HEK293 (cell line): ENCODE results near the gene ZNF619.

Experiments used
- CTCF ChIA-PET: fragments of 350-600 bp; formaldehyde crosslinking; extraction: SDS; loops from one replicate; lab custom pipeline; 2021; ENCODE audit warnings: antibody characterized with exemption; lab: Yijun Ruan, JAX
- POLR2A ChIA-PET: fragments of 300-600 bp; formaldehyde crosslinking; extraction: SDS; loops from one replicate; lab custom pipeline; 2020; ENCODE audit warnings: antibody characterized with exemption, inconsistent platforms; lab: Yijun Ruan, JAX
- H3K27ac ChIP-seq: fragments of 200-500 bp; sonication (Bioruptor generic); 2 replicates; pipeline ENCODE4 v1.5.1; 2014; ENCODE audit warnings: low read depth, low read length, control low read depth, inconsistent platforms; ENCODE audit errors: extremely low read depth
- H3K36me3 ChIP-seq, 2 experiments: fragments of 200-500 bp in 1 of 2; sonication (Bioruptor generic) in 1 of 2; 1 replicate in 1 of 2; 2 replicates in 1 of 2; pipeline ENCODE4 v1.5.1; 2014 to 2017; ENCODE audit warnings: inconsistent platforms in 2 of 2, low read length in 2 of 2; ENCODE audit not compliant: control insufficient read depth in 2 of 2, insufficient read depth in 1 of 2
- H3K4me1 ChIP-seq: fragments of 200-500 bp; sonication (Bioruptor generic); 2 replicates; pipeline ENCODE4 v1.5.1; 2014; ENCODE audit warnings: mild to moderate bottlenecking, low read length, inconsistent platforms; ENCODE audit not compliant: control insufficient read depth, insufficient read depth
- H3K4me3 ChIP-seq: 2 replicates; pipeline ENCODE4 v1.5.1; 2011; ENCODE audit warnings: low read depth, mild to moderate bottlenecking, control low read depth, low read length, moderate library complexity
- H3K9me3 ChIP-seq: fragments of 200-500 bp; sonication (Bioruptor generic); 2 replicates; pipeline ENCODE4 v1.5.1; 2014; ENCODE audit warnings: low read depth, low read length, inconsistent platforms; ENCODE audit not compliant: control insufficient read depth, insufficient read depth
- EGR2 ChIP-seq: fragments of 450-650 bp; formaldehyde crosslinking; IDR thresholded peaks from 2 replicates; pipeline ENCODE4 v1.5.1; 2016; ENCODE audit warnings: low read depth, missing biosample characterization, missing genetic modification characterization
- HOXC10 ChIP-seq: sonication (generic); formaldehyde crosslinking; IDR thresholded peaks from 2 replicates; pipeline ENCODE4 v1.8.1; 2023; ENCODE audit warnings: mild to moderate bottlenecking, missing genetic modification reagents
- KLF10 ChIP-seq: fragments of 450-650 bp; IDR thresholded peaks from 2 replicates; pipeline ENCODE4 v1.5.1; 2018; ENCODE audit warnings: missing biosample characterization, mild to moderate bottlenecking, missing genetic modification characterization
- PRDM1 ChIP-seq: fragments of 450-650 bp; formaldehyde crosslinking; IDR thresholded peaks from 2 replicates; pipeline ENCODE4; 2016; ENCODE audit warnings: missing biosample characterization, missing genetic modification characterization
- PRDM2 ChIP-seq: fragments of 450-650 bp; formaldehyde crosslinking; IDR thresholded peaks from 2 replicates; pipeline ENCODE4 v1.5.1; 2016; ENCODE audit warnings: missing biosample characterization, missing genetic modification characterization, borderline replicate concordance
- WT1 ChIP-seq: fragments of 450-650 bp; formaldehyde crosslinking; IDR thresholded peaks from 2 replicates; pipeline ENCODE4 v1.5.1; 2016; ENCODE audit warnings: missing biosample characterization, missing genetic modification characterization
- ZBTB1 ChIP-seq: fragments of 450-650 bp; formaldehyde crosslinking; IDR thresholded peaks from 2 replicates; pipeline ENCODE4 v1.5.1; 2016; ENCODE audit warnings: missing biosample characterization, missing genetic modification characterization
- ZBTB20 ChIP-seq: fragments of 450-650 bp; formaldehyde crosslinking; IDR thresholded peaks from 2 replicates; pipeline ENCODE4 v1.5.1; 2016; ENCODE audit warnings: missing biosample characterization, missing genetic modification characterization
- ZBTB21 ChIP-seq: fragments of 450-650 bp; formaldehyde crosslinking; IDR thresholded peaks from 2 replicates; pipeline ENCODE4 v1.5.1; 2017; ENCODE audit warnings: missing biosample characterization, missing genetic modification characterization
- ZNF114 ChIP-seq: fragments of 450-650 bp; formaldehyde crosslinking; IDR thresholded peaks from 2 replicates; pipeline ENCODE4 v1.5.0; 2017; ENCODE audit warnings: missing biosample characterization, missing genetic modification characterization
- ZNF121 ChIP-seq: fragments of 450-650 bp; formaldehyde crosslinking; IDR thresholded peaks from 2 replicates; pipeline ENCODE4 v1.5.1; 2016; ENCODE audit warnings: missing biosample characterization, missing genetic modification characterization
- ZNF138 ChIP-seq: fragments of 450-650 bp; formaldehyde crosslinking; IDR thresholded peaks from 2 replicates; pipeline ENCODE4 v1.5.1; 2016; ENCODE audit warnings: missing biosample characterization, missing genetic modification characterization, borderline replicate concordance
- ZNF266 ChIP-seq: fragments of 450-650 bp; formaldehyde crosslinking; IDR thresholded peaks from 2 replicates; pipeline ENCODE4 v1.5.1; 2016; ENCODE audit warnings: missing biosample characterization, missing genetic modification characterization, low read depth
- ZNF280D ChIP-seq: fragments of 450-650 bp; formaldehyde crosslinking; IDR thresholded peaks from 2 replicates; pipeline ENCODE4 v1.5.1; 2016; ENCODE audit warnings: missing biosample characterization, missing genetic modification characterization
- ZNF302 ChIP-seq: fragments of 450-650 bp; formaldehyde crosslinking; IDR thresholded peaks from 2 replicates; pipeline ENCODE4 v1.5.1; 2016; ENCODE audit warnings: missing biosample characterization, missing genetic modification characterization, low read depth
- ZNF394 ChIP-seq: fragments of 450-650 bp; formaldehyde crosslinking; IDR thresholded peaks from 2 replicates; pipeline ENCODE4 v1.5.1; 2016; ENCODE audit warnings: missing biosample characterization, missing genetic modification characterization, mild to moderate bottlenecking, moderate library complexity, borderline replicate concordance
- ZNF398 ChIP-seq: fragments of 450-650 bp; formaldehyde crosslinking; IDR thresholded peaks from 2 replicates; pipeline ENCODE4 v1.5.1; 2017; ENCODE audit warnings: missing biosample characterization, missing genetic modification characterization
- ZNF560 ChIP-seq: fragments of 450-650 bp; formaldehyde crosslinking; IDR thresholded peaks from 2 replicates; pipeline ENCODE4 v1.5.1; 2017; ENCODE audit warnings: missing biosample characterization, missing genetic modification characterization, borderline replicate concordance
- ZNF626 ChIP-seq: fragments of 450-650 bp; sonication (Bioruptor Pico); formaldehyde crosslinking; IDR thresholded peaks from 2 replicates; pipeline ENCODE4 v1.5.1; 2018; ENCODE audit warnings: missing biosample characterization, missing genetic modification characterization, inconsistent platforms
- ZNF701 ChIP-seq: fragments of 450-650 bp; formaldehyde crosslinking; IDR thresholded peaks from 2 replicates; pipeline ENCODE4 v1.5.1; 2016; ENCODE audit warnings: missing biosample characterization, missing genetic modification characterization
- ZNF777 ChIP-seq: fragments of 450-650 bp; formaldehyde crosslinking; IDR thresholded peaks from 2 replicates; pipeline ENCODE4 v1.5.1; 2017; ENCODE audit warnings: missing biosample characterization, missing genetic modification characterization, borderline replicate concordance

The ZNF619 gene

GRCh38 chr3:40463579-40463978 is 13.3 kb upstream of the ZNF619 start:
- Histone ChIP-seq H3K36me3 (peaks cover 33 to 80% of the 10 kb centered on the region in 2 experiments; a peak in 2 of 3 replicates), H3K4me1 (no peaks in the 10 kb centered on the region), H3K27ac (no peak overlapping the region), H3K9me3 (no peaks in the 10 kb centered on the region), H3K4me3 (no peak overlapping the region)
- no peak for TF ChIP-seq ZNF121 (tag by site-specific recombination)
- TF ChIP-seq ZNF560 (tag by site-specific recombination), result no peak
- no peak for TF ChIP-seq ZBTB20 (tag by site-specific recombination)
- no peak for TF ChIP-seq ZNF138 (tag by site-specific recombination)
- TF ChIP-seq PRDM1 (tag by site-specific recombination), result no peak
- no peak for TF ChIP-seq ZNF114
- no peak for TF ChIP-seq PRDM2 (tag by site-specific recombination)
- no peak for TF ChIP-seq ZBTB21
- TF ChIP-seq ZNF266 (tag by site-specific recombination), result no peak
- TF ChIP-seq ZNF626 (tag by site-specific recombination), result no peak
- TF ChIP-seq EGR2 (tag by site-specific recombination), result no peak
- no peak for TF ChIP-seq WT1 (tag by site-specific recombination)
- TF ChIP-seq ZNF701 (tag by site-specific recombination), result no peak
- TF ChIP-seq ZBTB1 (tag by site-specific recombination), result no peak
- ChIA-PET CTCF (no interaction called here), POLR2A (interaction anchor here (0.9 kb wide), 1 partner anchor 13 kb away, joined by 4 read pairs; the partner anchor contains the start of gene ZNF619)

- Histone ChIP-seq H3K9me3 (no peaks in the 10 kb centered on the region), H3K4me1 (no peaks in the 10 kb centered on the region), H3K4me3 (no peak overlapping the region), H3K27ac (no peak overlapping the region), H3K36me3 (peaks cover 26 to 71% of the 10 kb centered on the region in 2 experiments; a peak in 2 of 3 replicates)
- CTCF ChIA-PET, result no interaction called here
- POLR2A ChIA-PET, result interaction anchor here (0.8 to 0.9 kb wide), 2 partner anchors 12 kb away, joined by 3 to 4 read pairs; partner anchors contain the start of gene ZNF619
- TF ChIP-seq ZNF777 (no peak), ZNF302 (tag by site-specific recombination) (no peak), ZNF398 (tag by site-specific recombination) (no peak), HOXC10 (no peak), KLF10 (tag by site-specific recombination) (no peak), ZNF394 (tag by site-specific recombination) (no peak), ZNF280D (no peak)
Measured at GRCh38 chr3:40464339-40465110, 12.4 kb upstream of the ZNF619 start.
